ENCODE data around the gene UBE3A.
A peak's percentile ranks its signal among the peaks of the same experiment; 100 is the strongest.

The UBE3A gene

GRCh38 chr15:25407950-25408349 lies 30.9 kb downstream of the UBE3A start:
- Histone ChIP-seq H3K27ac (ENCODE audit: low read depth, low read length) (0 out of 2 replicates have a peak overlapping the region, but pooled peaks have one; percentile 17), H3K4me3 (ENCODE audit: low read depth, low read length) (no peak overlapping the region), H3K27me3 (ENCODE audit: insufficient read depth, low read length) (no peaks in the 10 kb centered on the region), H3K36me3 (ENCODE audit: insufficient read depth, low read length) (peaks cover 24% of the 10 kb centered on the region), H3K79me2 (ENCODE audit: control insufficient read depth, insufficient read depth, low read length, unreplicated experiment) (peaks cover 78% of the 10 kb centered on the region), H3K4me1 (ENCODE audit: control insufficient read depth, insufficient read depth, low read length, unreplicated experiment) (peaks cover 33% of the 10 kb centered on the region), H2AFZ (ENCODE audit: low read length, unreplicated experiment) (no peak overlapping the region)

GRCh38 chr15:25406846-25407245 lies 32.0 kb downstream of the UBE3A start:
- Histone ChIP-seq H3K27me3 (ENCODE audit: insufficient read depth, low read length) (no peaks in the 10 kb centered on the region), H3K27ac (ENCODE audit: low read depth, low read length) (no peak overlapping the region), H2AFZ (ENCODE audit: low read length, unreplicated experiment) (no peak overlapping the region), H3K79me2 (ENCODE audit: control insufficient read depth, insufficient read depth, low read length, unreplicated experiment) (peaks cover 67% of the 10 kb centered on the region), H3K4me3 (ENCODE audit: low read depth, low read length) (no peak overlapping the region), H3K4me1 (ENCODE audit: control insufficient read depth, insufficient read depth, low read length, unreplicated experiment) (peaks cover 32% of the 10 kb centered on the region), H3K36me3 (ENCODE audit: insufficient read depth, low read length) (peaks cover 35% of the 10 kb centered on the region)

- peaks cover 63% of the 10 kb centered on the region for H3K79me2 ChIP-seq (ENCODE audit: control insufficient read depth, insufficient read depth, low read length, unreplicated experiment)
- no peak overlapping the region for H2AFZ ChIP-seq (ENCODE audit: low read length, unreplicated experiment)
- peaks cover 36% of the 10 kb centered on the region for H3K36me3 ChIP-seq (ENCODE audit: insufficient read depth, low read length)
- H3K27me3 ChIP-seq (ENCODE audit: insufficient read depth, low read length), result no peaks in the 10 kb centered on the region
- H3K4me3 ChIP-seq (ENCODE audit: low read depth, low read length), result no peak overlapping the region
- peaks cover 32% of the 10 kb centered on the region for H3K4me1 ChIP-seq (ENCODE audit: control insufficient read depth, insufficient read depth, low read length, unreplicated experiment)
- H3K27ac ChIP-seq (ENCODE audit: low read depth, low read length), result no peak overlapping the region
Measured at GRCh38 chr15:25406261-25406660, 32.6 kb downstream of the UBE3A start.

GRCh38 chr15:25403771-25404170 lies 35.1 kb downstream of the UBE3A start:
- Histone ChIP-seq H3K4me3 (ENCODE audit: low read depth, low read length) (no peak overlapping the region), H3K36me3 (ENCODE audit: insufficient read depth, low read length) (peaks cover 40% of the 10 kb centered on the region), H2AFZ (ENCODE audit: low read length, unreplicated experiment) (no peak overlapping the region), H3K79me2 (ENCODE audit: control insufficient read depth, insufficient read depth, low read length, unreplicated experiment) (peaks cover 57% of the 10 kb centered on the region), H3K27ac (ENCODE audit: low read depth, low read length) (no peak overlapping the region), H3K4me1 (ENCODE audit: control insufficient read depth, insufficient read depth, low read length, unreplicated experiment) (peaks cover 20% of the 10 kb centered on the region), H3K27me3 (ENCODE audit: insufficient read depth, low read length) (no peaks in the 10 kb centered on the region)

DNA sequence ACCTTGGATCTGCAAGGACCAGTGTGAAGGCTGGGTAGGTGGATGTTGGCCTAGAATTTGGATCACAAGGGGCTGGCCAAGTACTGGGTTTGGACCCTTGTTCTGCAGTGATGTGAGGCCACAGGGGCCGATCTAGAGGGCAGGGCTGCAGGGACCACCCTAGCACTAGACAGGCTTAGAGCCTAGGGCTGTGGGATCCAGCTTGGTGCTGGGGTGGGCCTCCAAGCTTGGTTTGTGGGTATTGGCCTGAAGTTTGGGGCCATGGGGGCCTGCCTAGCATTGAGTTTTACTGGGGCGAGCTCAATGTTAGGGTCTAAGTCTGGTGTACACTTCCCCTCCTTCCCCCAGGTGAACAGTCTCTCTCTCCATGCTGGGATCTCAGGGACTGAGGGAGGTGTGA lies 36.5 kb downstream of the UBE3A start:
- Histone ChIP-seq H3K27ac (ENCODE audit: low read depth, low read length) (no peak overlapping the region), H3K79me2 (ENCODE audit: control insufficient read depth, insufficient read depth, low read length, unreplicated experiment) (peaks cover 52% of the 10 kb centered on the region), H2AFZ (ENCODE audit: low read length, unreplicated experiment) (no peak overlapping the region), H3K36me3 (ENCODE audit: insufficient read depth, low read length) (peaks cover 45% of the 10 kb centered on the region), H3K4me3 (ENCODE audit: low read depth, low read length) (no peak overlapping the region), H3K4me1 (ENCODE audit: control insufficient read depth, insufficient read depth, low read length, unreplicated experiment) (peaks cover 24% of the 10 kb centered on the region), H3K27me3 (ENCODE audit: insufficient read depth, low read length) (no peaks in the 10 kb centered on the region)

DNA sequence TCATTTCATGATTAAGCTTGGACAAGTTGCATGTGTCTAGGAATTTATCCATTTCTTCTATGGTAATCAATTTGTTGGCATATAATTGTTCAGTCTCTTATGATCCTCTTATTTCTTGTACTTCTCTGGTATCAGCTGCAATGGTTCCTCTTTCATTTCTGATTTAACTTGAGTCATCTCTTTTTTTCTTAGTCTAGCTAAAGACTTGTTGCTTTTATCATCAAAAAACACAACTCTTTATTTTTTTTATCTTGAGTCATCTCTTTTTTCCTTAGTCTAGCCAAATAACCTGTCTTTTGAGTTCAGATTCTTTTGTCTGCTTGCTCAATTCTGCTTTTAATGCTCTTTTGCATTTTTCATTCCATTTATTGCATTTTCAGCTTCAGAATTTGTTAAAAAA lies 37.3 kb downstream of the UBE3A start:
- peaks cover 28% of the 10 kb centered on the region for H3K4me1 ChIP-seq (ENCODE audit: control insufficient read depth, insufficient read depth, low read length, unreplicated experiment)
- no peaks in the 10 kb centered on the region for H3K27me3 ChIP-seq (ENCODE audit: insufficient read depth, low read length)
- H2AFZ ChIP-seq (ENCODE audit: low read length, unreplicated experiment), result no peak overlapping the region
- no peak overlapping the region for H3K4me3 ChIP-seq (ENCODE audit: low read depth, low read length)
- peaks cover 45% of the 10 kb centered on the region for H3K36me3 ChIP-seq (ENCODE audit: insufficient read depth, low read length)
- peak overlapping the region; percentile 11 for H3K27ac ChIP-seq (ENCODE audit: low read depth, low read length)
- H3K79me2 ChIP-seq (ENCODE audit: control insufficient read depth, insufficient read depth, low read length, unreplicated experiment), result peaks cover 49% of the 10 kb centered on the region

- H3K36me3 ChIP-seq (ENCODE audit: insufficient read depth, low read length), result peaks cover 15% of the 10 kb centered on the region; the same call in 1 of the 2 replicates
- peaks cover 52% of the 10 kb centered on the region for H3K4me1 ChIP-seq (ENCODE audit: control insufficient read depth, insufficient read depth, low read length, unreplicated experiment)
- no peak overlapping the region for H2AFZ ChIP-seq (ENCODE audit: low read length, unreplicated experiment)
- H3K27me3 ChIP-seq (ENCODE audit: insufficient read depth, low read length), result no peaks in the 10 kb centered on the region
- H3K79me2 ChIP-seq (ENCODE audit: control insufficient read depth, insufficient read depth, low read length, unreplicated experiment), result peaks cover 50% of the 10 kb centered on the region
- no peak overlapping the region for H3K4me3 ChIP-seq (ENCODE audit: low read depth, low read length)
- H3K27ac ChIP-seq (ENCODE audit: low read depth, low read length), result peak overlapping the region; percentile 9; the same call in 1 of the 2 replicates
Measured at GRCh38 chr15:25397100-25397499, 41.7 kb downstream of the UBE3A start.

- Histone ChIP-seq H3K27me3 (ENCODE audit: insufficient read depth, low read length) (no peaks in the 10 kb centered on the region), H3K4me3 (ENCODE audit: low read depth, low read length) (no peak overlapping the region), H3K27ac (ENCODE audit: low read depth, low read length) (no peak overlapping the region), H2AFZ (ENCODE audit: low read length, unreplicated experiment) (no peak overlapping the region), H3K79me2 (ENCODE audit: control insufficient read depth, insufficient read depth, low read length, unreplicated experiment) (peaks cover 58% of the 10 kb centered on the region), H3K4me1 (ENCODE audit: control insufficient read depth, insufficient read depth, low read length, unreplicated experiment) (peaks cover 51% of the 10 kb centered on the region), H3K36me3 (ENCODE audit: insufficient read depth, low read length) (peaks cover 17% of the 10 kb centered on the region)
Measured at GRCh38 chr15:25394898-25395297, 43.9 kb downstream of the UBE3A start.

DNA sequence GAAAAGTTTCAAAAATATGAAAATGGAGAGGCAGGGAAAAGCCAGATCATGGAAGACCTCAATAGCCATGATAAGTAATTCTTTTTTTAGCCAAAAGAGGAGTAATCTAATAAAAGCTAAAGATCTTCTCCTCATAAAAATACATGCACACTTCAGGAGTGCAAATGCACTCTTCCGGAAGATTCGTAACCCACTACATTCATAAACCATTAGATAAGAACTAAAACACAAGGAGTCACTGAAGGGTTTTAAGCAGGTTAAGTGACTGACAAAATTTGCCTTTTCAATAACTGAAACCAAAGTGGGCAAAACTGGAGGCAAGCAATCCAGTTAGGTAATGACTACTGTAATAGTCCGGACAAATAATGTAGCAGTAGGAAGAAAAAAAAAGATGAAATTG lies 46.0 kb downstream of the UBE3A start:
- H2AFZ ChIP-seq (ENCODE audit: low read length, unreplicated experiment), result no peak overlapping the region
- H3K4me3 ChIP-seq (ENCODE audit: low read depth, low read length), result peak overlapping the region; percentile 58
- peaks cover 67% of the 10 kb centered on the region for H3K79me2 ChIP-seq (ENCODE audit: control insufficient read depth, insufficient read depth, low read length, unreplicated experiment)
- no peaks in the 10 kb centered on the region for H3K27me3 ChIP-seq (ENCODE audit: insufficient read depth, low read length)
- H3K4me1 ChIP-seq (ENCODE audit: control insufficient read depth, insufficient read depth, low read length, unreplicated experiment), result peaks cover 50% of the 10 kb centered on the region
- H3K36me3 ChIP-seq (ENCODE audit: insufficient read depth, low read length), result peaks cover 26% of the 10 kb centered on the region
- H3K27ac ChIP-seq (ENCODE audit: low read depth, low read length), result peak overlapping the region; percentile 89

DNA sequence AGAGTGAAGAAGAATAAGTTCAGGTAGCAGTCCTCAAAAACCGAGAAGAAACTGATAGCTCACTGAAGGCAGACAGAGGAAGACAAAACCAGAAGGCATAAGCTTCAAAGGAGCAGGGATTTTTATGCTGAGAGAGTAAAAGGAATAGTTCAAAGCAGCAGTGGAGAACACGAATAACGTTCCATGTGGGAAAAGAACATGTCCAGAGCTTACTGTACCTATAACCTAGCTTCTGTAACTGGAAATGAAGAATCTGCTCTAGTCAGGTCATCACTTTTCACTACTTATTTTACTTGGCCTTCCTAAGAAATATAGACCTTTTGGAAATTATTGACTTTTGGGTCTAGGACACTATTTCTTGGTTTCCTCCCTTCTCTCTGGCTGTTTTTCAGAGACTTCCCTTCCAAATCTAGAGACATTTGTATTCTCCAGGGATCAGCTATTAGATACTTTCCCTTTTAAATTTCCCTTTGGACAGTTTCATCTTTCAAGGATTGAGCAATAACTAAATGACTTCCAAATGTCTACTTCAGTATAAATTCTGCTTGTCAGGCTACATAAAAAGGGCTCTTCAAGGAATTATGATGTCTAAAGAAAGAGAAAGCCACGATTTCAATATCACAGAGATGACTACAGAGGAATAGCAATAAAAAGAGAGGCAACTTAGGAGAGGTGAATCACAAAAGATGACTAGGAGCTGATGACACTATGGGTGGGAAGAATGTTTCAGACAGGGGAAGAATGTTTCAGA lies 46.7 kb downstream of the UBE3A start:
- peaks cover 70% of the 10 kb centered on the region for H3K79me2 ChIP-seq (ENCODE audit: control insufficient read depth, insufficient read depth, low read length, unreplicated experiment)
- no peaks in the 10 kb centered on the region for H3K27me3 ChIP-seq (ENCODE audit: insufficient read depth, low read length)
- H3K36me3 ChIP-seq (ENCODE audit: insufficient read depth, low read length), result peaks cover 26% of the 10 kb centered on the region
- H3K4me1 ChIP-seq (ENCODE audit: control insufficient read depth, insufficient read depth, low read length, unreplicated experiment), result peaks cover 44% of the 10 kb centered on the region
- H3K27ac ChIP-seq (ENCODE audit: low read depth, low read length), result peak overlapping the region; percentile 89
- H3K4me3 ChIP-seq (ENCODE audit: low read depth, low read length), result peak overlapping the region; percentile 58
- H2AFZ ChIP-seq (ENCODE audit: low read length, unreplicated experiment), result no peak overlapping the region

- H2AFZ ChIP-seq (ENCODE audit: low read length, unreplicated experiment), result no peak overlapping the region
- H3K4me1 ChIP-seq (ENCODE audit: control insufficient read depth, insufficient read depth, low read length, unreplicated experiment), result peaks cover 4% of the 10 kb centered on the region
- no peak overlapping the region for H3K4me3 ChIP-seq (ENCODE audit: low read depth, low read length)
- H3K27me3 ChIP-seq (ENCODE audit: insufficient read depth, low read length), result no peaks in the 10 kb centered on the region
- no peak overlapping the region for H3K27ac ChIP-seq (ENCODE audit: low read depth, low read length)
- peaks cover 49% of the 10 kb centered on the region for H3K36me3 ChIP-seq (ENCODE audit: insufficient read depth, low read length)
- H3K79me2 ChIP-seq (ENCODE audit: control insufficient read depth, insufficient read depth, low read length, unreplicated experiment), result peaks cover 88% of the 10 kb centered on the region
Measured at GRCh38 chr15:25385986-25386385, 52.8 kb downstream of the UBE3A start.

Data from ACC112 (cell line).